ENCODE results near the gene CDC42EP4. TPM values are rescaled to one million over a fixed set of nuclear protein-coding genes. Genes with fewer than 3 reads are reported as not detected.

CDC42EP4 gene
- total RNA-seq, 4 donors from 2014 or later = 33.8 to 127 (median 97.8) TPM

DNA sequence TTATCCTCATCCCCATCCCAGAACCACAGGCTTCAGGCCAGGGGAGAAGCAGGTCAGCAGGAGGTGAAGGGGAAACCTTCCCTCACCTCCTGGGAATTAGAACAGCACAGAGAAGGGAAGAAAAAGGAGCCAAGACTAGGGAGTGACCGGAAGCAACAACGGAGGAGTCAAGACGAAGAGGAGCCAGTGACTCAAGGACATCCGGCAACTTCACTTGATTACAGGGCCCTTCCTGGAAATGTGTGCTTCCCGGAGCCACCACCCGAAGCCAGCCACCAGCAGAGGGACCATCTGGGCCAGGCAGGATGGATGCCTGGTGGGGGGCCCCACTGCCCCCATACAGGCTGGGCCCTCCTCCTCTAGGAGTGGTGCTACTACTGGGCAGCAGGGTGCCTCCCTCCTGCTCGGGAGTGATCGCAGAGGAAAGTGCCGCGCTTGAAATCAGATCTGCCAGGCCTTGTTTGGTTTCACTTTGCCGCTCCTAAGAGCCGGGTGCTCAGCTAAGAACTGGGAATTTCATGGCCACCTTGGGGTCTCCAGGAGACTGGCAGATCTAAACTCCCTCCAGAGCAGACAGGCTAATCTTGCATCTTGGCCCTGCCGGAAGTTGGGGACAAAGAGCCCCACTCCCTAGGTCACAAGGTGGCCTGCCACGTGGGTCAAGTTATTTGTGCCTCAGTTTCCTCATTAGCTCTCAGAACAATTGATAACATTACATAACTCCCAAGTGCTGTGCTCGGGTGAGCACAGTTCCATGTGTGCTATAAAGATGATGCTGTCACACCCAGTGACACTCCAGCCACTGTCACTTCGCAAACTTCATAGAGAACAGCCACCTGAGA lies 6.6 kb downstream of the CDC42EP4 start:
- no peaks in the 10 kb centered on the region for H3K36me3 ChIP-seq
- peaks cover 6 to 74% (median 11%) of the 10 kb centered on the region in 4 donors for H3K4me1 ChIP-seq
- H3K27me3 ChIP-seq = no peaks in the 10 kb centered on the region
- peak overlapping the region in 2 of 4 donors; percentile 41 to 49 for H3K4me3 ChIP-seq
- TF ChIP-seq POLR2A (IDR thresholded peaks at IDR 0.05) = no peak
- TF ChIP-seq, protein P1, sequence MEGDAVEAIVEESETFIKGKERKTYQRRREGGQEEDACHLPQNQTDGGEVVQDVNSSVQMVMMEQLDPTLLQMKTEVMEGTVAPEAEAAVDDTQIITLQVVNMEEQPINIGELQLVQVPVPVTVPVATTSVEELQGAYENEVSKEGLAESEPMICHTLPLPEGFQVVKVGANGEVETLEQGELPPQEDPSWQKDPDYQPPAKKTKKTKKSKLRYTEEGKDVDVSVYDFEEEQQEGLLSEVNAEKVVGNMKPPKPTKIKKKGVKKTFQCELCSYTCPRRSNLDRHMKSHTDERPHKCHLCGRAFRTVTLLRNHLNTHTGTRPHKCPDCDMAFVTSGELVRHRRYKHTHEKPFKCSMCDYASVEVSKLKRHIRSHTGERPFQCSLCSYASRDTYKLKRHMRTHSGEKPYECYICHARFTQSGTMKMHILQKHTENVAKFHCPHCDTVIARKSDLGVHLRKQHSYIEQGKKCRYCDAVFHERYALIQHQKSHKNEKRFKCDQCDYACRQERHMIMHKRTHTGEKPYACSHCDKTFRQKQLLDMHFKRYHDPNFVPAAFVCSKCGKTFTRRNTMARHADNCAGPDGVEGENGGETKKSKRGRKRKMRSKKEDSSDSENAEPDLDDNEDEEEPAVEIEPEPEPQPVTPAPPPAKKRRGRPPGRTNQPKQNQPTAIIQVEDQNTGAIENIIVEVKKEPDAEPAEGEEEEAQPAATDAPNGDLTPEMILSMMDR (IDR thresholded peaks at IDR 0.05) = peak in 4 of 6 experiments; percentile 8 to 45 (median 42)
- peak overlapping the region; percentile 60 to 99 (median 92) for H3K27ac ChIP-seq
- H3K9me3 ChIP-seq = no peaks in the 10 kb centered on the region
- DNase-seq = peak in 2 of 3 donors; percentile 67 to 71

DNA sequence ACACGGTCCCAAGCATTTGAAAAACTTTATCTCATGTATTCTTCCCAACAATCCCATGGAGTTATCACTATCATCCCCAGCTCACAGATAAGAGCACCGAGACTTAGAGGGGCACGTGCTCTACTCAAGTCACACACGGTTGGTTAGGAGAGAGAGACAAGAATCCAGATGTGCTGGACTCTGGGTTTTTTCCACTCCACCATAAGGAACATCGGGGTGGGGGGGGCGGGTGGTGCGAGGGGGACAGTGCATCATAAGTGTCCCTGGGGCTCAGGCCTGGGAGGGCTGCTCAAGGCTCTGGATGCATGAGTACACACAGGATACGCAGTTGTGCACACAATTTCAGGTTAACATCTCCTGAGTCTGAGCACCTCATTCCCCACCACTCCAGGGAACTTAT lies 7.4 kb downstream of the CDC42EP4 start:
- H3K9me3 ChIP-seq = no peaks in the 10 kb centered on the region
- H3K4me1 ChIP-seq = peaks cover 0 to 80% (median 11%) of the 10 kb centered on the region in 4 donors
- peak overlapping the region in 2 of 4 donors; percentile 41 to 49 for H3K4me3 ChIP-seq
- peak overlapping the region; percentile 60 to 99 (median 92) for H3K27ac ChIP-seq
- H3K36me3 ChIP-seq = no peaks in the 10 kb centered on the region
- TF ChIP-seq POLR2A (IDR thresholded peaks at IDR 0.05) = no peak
- TF ChIP-seq, protein P1 (IDR thresholded peaks at IDR 0.05) = no peak
- H3K27me3 ChIP-seq = no peaks in the 10 kb centered on the region
- DNase-seq = no peak

DNA sequence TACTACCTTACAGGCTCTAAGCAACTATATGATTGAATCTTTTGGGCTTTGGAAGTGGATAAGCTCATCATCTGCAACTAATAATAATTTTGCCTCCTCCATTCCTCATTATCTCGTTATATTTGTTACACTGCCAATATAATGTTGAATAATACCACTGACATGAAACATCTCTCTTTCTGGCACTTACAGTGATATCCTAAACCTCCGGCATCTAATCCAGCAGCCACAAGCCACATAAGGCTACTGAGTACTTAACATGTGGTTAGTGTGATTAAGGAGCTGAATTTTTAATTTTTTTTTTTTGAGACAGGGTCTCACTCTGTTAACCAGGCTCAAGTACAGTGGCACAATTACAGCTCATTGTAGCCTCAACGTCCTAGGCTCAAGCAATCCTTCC lies 9.6 kb downstream of the CDC42EP4 start:
- H3K4me1 ChIP-seq = peaks cover 0 to 82% (median 11%) of the 10 kb centered on the region in 4 donors
- TF ChIP-seq POLR2A (IDR thresholded peaks at IDR 0.05) = no peak
- TF ChIP-seq, protein P1 (IDR thresholded peaks at IDR 0.05) = no peak
- H3K36me3 ChIP-seq = no peaks in the 10 kb centered on the region

DNA sequence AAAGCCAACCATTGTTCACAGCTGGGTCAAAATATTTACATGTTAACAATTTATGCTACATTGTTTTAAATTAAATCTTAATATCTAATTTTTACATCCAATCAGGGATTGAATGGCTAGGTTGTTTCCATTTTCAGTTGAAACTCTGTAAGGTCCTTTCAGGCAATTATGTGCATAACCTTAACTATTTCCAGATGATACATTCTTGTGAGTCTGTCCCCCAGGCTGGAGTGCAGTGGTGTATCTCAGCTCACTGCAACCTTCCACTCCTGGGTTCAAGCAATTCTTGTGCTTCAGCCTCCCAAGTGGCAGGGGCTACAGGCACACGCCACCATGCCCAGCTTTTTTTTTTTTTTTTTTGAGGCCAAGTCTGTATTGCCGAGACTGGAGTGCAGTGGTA lies 10.4 kb downstream of the CDC42EP4 start:
- no peak for TF ChIP-seq POLR2A (IDR thresholded peaks at IDR 0.05)
- TF ChIP-seq, protein P1 (IDR thresholded peaks at IDR 0.05) = no peak
- Histone ChIP-seq H3K4me1 (peaks cover 0 to 77% (median 7%) of the 10 kb centered on the region in 4 donors), H3K4me3 (no peak overlapping the region), H3K9me3 (no peaks in the 10 kb centered on the region), H3K27ac (no peak overlapping the region), H3K36me3 (no peaks in the 10 kb centered on the region), H3K27me3 (no peaks in the 10 kb centered on the region)
- DNase-seq = no peak

More for the DNA sequence above, 9.6 kb downstream of the CDC42EP4 start:
- H3K9me3 ChIP-seq = no peaks in the 10 kb centered on the region
- no peaks in the 10 kb centered on the region for H3K27me3 ChIP-seq
- DNase-seq = no peak
- H3K4me3 ChIP-seq = no peak overlapping the region
- peak overlapping the region in 1 of 4 donors; percentile 24 for H3K27ac ChIP-seq

DNA sequence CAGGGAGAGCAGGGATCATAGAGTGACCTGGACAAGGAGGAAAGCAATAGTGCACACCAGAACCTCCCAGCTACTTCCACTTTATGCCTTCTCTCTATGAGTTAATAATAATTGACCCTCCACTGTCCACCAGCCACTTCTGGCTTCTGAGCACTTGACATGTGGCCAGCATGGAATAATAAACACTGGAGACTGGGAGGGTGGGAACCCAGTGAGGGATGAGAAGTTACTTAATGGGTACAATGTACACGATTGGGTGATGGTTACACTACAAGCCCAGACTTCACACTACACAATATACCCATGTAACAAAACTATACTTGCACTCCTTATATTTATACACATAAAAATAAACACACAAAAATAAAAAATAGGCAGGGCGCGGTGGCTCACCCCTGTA lies 11.4 kb downstream of the CDC42EP4 start:
- DNase-seq = no peak
- no peaks in the 10 kb centered on the region for H3K9me3 ChIP-seq
- H3K4me3 ChIP-seq = no peak overlapping the region
- H3K4me1 ChIP-seq = peaks cover 0 to 69% (median 0%) of the 10 kb centered on the region in 4 donors
- no peaks in the 10 kb centered on the region for H3K27me3 ChIP-seq
- peak overlapping the region in 2 of 4 donors; percentile 31 to 35 for H3K27ac ChIP-seq
- no peak for TF ChIP-seq POLR2A (IDR thresholded peaks at IDR 0.05)
- TF ChIP-seq, protein P1 (IDR thresholded peaks at IDR 0.05) = no peak
- H3K36me3 ChIP-seq = no peaks in the 10 kb centered on the region
